Endometrial microvascular endothelial cells (primary cell): Measurements from ENCODE around the gene BCAM. TPM values are rescaled to one million over a fixed set of nuclear protein-coding genes. Genes with fewer than 3 reads are reported as not detected.
"Not testable (repeated sequence)": the region's sequence is repeated elsewhere in the genome, so short reads cannot be mapped to it uniquely, and the experiment has no call there.

Experiments used
- in situ Hi-C: cut with HindIII; loops from 2 replicates; pipeline ENCODE4 v1.10.0; 2017; ENCODE audit warnings: low sequenced_read_pairs, low pct_unique_long_range_greater_than_20kb; ENCODE audit errors: inconsistent ontology term
- total RNA-seq: library from RNA; depleted of rRNA; stranded (reverse); fragments of >200 nt; gene quantifications from one replicate; pipeline ENCODE4 v1.2.3, GENCODE V29; 2015; ENCODE audit errors: inconsistent ontology term

Gene BCAM
- total RNA-seq: 35.5 TPM

DNA sequence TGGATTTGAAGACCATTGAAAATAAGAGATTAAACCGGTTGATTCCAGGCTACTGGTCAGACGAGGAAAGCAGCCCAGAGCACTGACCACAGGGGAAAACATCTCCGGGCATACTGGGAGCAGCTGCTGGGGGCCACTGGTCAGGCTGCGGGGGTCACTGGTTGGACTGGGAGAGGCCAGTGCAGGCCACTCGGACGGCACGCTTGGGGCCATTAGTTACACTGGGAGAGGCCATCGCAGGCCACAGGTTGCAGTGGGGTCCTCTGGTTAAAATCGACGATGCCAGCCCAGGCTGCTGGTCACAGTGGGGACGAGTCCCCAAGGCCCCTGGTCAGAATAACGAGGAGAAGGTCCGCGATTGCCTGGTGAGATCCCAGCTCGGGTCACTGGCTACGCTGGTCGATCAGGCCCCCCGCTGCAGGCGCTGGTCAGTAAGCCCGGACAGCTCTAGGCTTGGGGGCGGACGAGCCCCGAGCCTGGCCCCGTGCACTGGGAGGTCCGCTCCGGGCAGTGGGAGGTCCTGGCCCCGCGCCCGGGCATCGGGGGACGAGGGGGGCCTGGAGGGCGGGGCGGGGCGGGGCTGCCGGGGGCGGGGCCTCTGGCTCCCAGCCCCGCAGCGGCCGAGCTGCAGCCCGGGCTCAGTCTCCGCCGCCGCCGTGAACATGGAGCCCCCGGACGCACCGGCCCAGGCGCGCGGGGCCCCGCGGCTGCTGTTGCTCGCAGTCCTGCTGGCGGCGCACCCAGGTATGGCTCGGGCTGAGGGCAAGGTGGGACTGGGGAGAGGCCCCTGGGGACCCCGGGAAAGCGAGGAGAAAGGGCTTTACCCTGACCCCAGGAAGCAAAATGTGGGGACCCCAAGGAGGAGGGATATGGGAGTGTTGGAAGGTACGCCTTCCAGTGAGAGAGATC is at the start of gene BCAM:
Gene BCAM (plus strand): TSS at position 641 of the 909 bp plus-strand sequence. CDS start 22 bp downstream, at position 663.
- in situ Hi-C loops: no loop called here

GRCh38 chr19:44762038-44762437 is 46.9 kb upstream of the BCAM start:
- in situ Hi-C loops: no loop called here

GRCh38 chr19:44765033-44765948 is 43.6 kb upstream of the BCAM start:
- in situ Hi-C loops: no loop called here

- in situ Hi-C loops: no loop called here
These were observed 43.0 kb upstream of the BCAM start for GRCh38 chr19:44765949-44766335.

- in situ Hi-C loops: no loop called here
These were observed 41.4 kb upstream of the BCAM start for GRCh38 chr19:44767295-44768180.

DNA sequence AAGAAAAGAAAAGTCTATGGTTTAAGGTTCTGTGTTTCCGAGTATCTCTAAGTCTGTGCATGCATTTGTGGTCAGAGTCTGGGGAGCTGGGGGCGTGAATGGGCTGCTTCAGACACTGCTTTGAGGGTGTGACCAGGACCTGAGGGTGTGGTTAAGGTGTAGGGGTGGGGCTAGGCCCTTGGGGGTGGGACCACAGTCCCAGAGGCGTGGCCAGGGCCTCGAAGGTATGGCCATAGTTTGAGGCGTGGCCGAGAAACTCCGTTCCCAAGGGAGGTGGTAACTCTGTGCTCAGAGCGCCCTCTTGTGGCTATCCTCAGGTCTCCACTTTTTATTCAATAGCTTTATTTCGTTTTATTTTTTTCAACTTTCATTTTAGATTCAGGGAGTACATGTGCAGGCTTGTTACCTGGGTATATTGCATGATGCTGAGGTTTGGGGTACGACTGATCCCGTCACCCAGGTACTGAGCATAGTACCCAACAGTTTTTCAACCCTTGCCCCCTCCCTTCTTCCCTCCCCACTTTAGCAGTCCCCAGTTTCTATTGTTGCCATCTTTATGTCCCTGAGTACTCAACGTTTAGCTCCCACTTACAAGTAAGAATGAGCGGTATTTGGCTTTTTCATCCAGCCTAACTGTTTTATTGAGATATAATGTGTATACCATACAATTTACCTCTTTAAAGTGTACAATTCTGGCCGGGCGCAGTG is 38.2 kb upstream of the BCAM start:
- in situ Hi-C loops: no loop called here

GRCh38 chr19:44772144-44772543 is 36.8 kb upstream of the BCAM start:
- in situ Hi-C loops: not testable (repeated sequence)

GRCh38 chr19:44772959-44773358 is 35.9 kb upstream of the BCAM start:
- in situ Hi-C loops: no loop called here

- in situ Hi-C loops: no loop called here
These were observed 33.1 kb upstream of the BCAM start for GRCh38 chr19:44775676-44776240.

DNA sequence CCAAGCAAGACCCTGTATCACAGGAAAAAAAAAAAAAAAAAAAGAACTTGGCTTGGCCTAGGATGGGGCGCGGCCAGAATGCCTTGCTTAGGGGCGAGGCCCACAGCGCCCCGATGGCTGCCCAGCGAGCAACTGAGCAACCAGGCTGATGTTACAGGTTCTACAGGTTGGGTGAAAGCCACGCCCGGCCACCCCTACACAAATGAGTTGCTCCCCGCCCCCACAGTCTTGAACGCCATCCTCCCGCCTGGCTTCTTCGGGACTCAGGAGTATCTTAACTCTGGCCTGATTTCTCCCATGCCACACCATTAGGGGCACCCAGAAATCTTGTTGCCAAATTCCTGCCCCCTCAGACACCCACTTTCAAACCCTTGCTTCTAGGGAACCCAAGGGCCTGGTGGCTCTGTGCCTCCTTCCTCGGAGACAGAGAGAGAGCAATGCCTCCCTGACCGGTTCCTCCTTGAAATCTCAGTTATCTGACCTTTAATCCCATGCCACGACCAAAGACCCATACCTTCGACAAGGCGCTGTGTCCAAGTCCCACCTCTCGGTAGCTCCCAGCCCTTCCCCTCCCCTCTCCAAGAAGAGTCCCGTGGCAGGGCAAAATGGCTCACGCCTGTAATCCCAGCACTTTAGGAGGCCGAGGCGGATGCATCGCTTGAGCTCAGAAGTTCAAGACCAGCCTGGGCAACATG is 32.4 kb upstream of the BCAM start:
- in situ Hi-C loops: no loop called here

- in situ Hi-C loops: no loop called here
These were observed 31.1 kb upstream of the BCAM start, which contains the start of gene CBLC for GRCh38 chr19:44777715-44778347. Gene CBLC, plus strand, starts transcription at chr19:44777890. Its CDS starts 42 bp downstream, at chr19:44777932.

DNA sequence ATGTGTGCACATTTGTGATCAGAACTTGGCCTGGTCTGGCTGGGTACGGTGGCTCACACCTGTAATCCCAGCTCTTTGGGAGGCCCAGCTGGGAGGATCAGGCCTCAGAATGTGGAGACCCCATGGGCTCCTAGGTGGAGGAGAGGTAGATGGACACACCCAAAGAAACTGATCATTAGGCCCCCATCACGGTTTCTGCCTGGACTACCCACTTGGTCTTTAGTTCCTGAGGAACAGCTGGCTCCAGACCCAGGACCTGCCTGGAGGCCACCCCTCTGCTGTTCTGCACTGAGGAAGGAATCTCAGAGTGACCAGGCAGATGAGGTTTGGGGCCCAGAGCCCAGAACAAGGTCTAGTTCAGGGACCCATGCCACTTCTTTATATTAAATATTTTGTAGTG is 29.8 kb upstream of the BCAM start:
- in situ Hi-C loops: no loop called here

GRCh38 chr19:44781694-44782093 is 27.2 kb upstream of the BCAM start:
- in situ Hi-C loops: not testable (repeated sequence)

- in situ Hi-C loops: no loop called here
These were observed 26.2 kb upstream of the BCAM start for GRCh38 chr19:44782729-44783128.

- in situ Hi-C loops: no loop called here
These were observed 25.4 kb upstream of the BCAM start for GRCh38 chr19:44783545-44783944.

GRCh38 chr19:44785271-44785670 is 23.6 kb upstream of the BCAM start:
- in situ Hi-C loops: no loop called here

- in situ Hi-C loops: no loop called here
These were observed 22.9 kb upstream of the BCAM start for GRCh38 chr19:44785993-44786392.
